KOPT-K1 (cell line): ENCODE measurements around the gene MAIP1.

ENCODE experiments used
- H3K27ac ChIP-seq: fragments of 200-600 bp; sonication (generic); 2 replicates; pipeline ENCODE4 v1.5.1; 2016; ENCODE audit warnings: antibody characterized with exemption, mild to moderate bottlenecking, low read depth, low read length; ENCODE audit not compliant: poor library complexity, severe bottlenecking
- H3K36me3 ChIP-seq: fragments of 200-600 bp; sonication (generic); 2 replicates; pipeline ENCODE4 v1.5.1; 2017; ENCODE audit warnings: antibody characterized with exemption, mild to moderate bottlenecking, low read length, moderate library complexity; ENCODE audit not compliant: insufficient read depth
- H3K9me3 ChIP-seq: fragments of 200-600 bp; sonication (generic); 2 replicates; pipeline ENCODE4 v1.5.1; 2017; ENCODE audit warnings: antibody characterized with exemption, low read length, mild to moderate bottlenecking; ENCODE audit not compliant: insufficient read depth, poor library complexity, severe bottlenecking

Gene MAIP1

DNA sequence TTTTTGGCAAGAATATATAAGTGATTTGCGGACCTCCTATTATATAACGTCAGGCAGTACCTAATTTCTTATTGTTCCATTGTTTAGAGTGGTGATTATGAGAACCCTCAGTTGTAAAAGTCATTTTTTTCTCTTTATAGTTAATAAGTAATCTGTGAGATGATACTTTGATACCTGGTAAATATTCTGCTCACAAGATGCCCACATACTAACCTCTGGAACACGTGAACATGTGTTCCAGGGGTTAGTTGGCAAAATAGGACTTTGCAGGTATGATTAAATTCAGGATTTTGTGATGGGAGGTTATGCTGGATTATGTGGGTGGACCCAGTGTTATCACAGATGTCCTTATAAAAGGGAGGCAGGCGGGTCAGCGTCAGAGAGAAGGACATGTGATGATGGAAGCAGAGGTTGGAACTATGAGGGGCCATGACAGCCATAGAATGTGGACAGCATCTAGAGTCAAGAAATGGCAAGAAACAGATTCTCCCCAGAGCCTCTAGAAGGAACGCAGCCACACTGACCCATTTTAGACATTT lies 16.8 kb downstream of the MAIP1 start:
- H3K27ac ChIP-seq: no peak overlapping the region
- H3K9me3 ChIP-seq: no peaks in the 10 kb centered on the region
- peaks cover 25% of the 10 kb centered on the region for H3K36me3 ChIP-seq

- Histone ChIP-seq H3K36me3 (peaks cover 10% of the 10 kb centered on the region), H3K9me3 (no peaks in the 10 kb centered on the region), H3K27ac (no peak overlapping the region)
Measured at GRCh38 chr2:199973703-199974102, 18.3 kb downstream of the MAIP1 start.

GRCh38 chr2:199975273-199975895 lies 20.0 kb downstream of the MAIP1 start:
- H3K9me3 ChIP-seq: no peaks in the 10 kb centered on the region
- no peaks in the 10 kb centered on the region; the same call in 1 of the 2 replicates for H3K36me3 ChIP-seq
- H3K27ac ChIP-seq: no peak overlapping the region

- no peak overlapping the region for H3K27ac ChIP-seq
- no peaks in the 10 kb centered on the region for H3K36me3 ChIP-seq
- H3K9me3 ChIP-seq: no peaks in the 10 kb centered on the region
Measured at GRCh38 chr2:199977984-199978415, 22.6 kb downstream of the MAIP1 start.

- Histone ChIP-seq H3K36me3 (no peaks in the 10 kb centered on the region), H3K9me3 (no peaks in the 10 kb centered on the region), H3K27ac (no peak overlapping the region)
Measured at GRCh38 chr2:199979398-199979797, 24.0 kb downstream of the MAIP1 start.

DNA sequence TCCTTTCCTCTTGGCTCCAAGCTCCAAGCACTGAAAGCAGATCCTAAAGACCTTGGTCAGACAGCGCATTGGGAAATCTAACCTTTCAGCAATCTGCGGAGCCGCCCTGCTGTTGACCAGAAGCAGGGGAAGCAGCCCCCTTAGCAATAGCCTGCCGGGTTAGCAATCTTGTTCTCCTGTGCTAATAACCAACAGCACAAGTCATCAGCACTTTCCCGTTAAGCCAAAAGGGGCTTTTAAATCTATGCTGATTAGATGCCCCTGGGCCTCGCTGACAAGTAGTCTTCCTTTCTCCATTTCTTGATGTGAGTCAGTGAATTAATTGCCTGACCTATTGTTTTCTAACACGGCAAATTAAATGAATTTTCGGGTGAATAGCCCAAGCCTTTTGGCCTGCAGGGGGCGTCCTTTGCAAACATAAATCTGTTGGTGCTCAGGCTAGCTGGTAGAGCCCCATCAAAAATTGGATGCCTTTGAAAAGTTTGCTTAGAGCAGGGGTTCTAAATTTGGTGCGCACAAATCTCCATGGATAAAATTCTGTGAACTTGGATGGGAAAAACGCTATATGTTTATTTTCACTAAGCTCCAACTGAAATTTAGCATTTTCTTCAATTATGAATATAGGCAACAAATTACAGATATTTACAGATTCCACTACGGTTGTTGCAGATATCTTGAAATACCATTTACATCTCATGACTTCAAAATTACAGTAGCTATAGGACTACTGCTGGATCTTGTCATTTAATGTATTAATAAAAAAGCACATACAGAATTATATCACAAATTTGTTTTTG lies 24.6 kb downstream of the MAIP1 start:
- H3K27ac ChIP-seq: no peak overlapping the region
- no peaks in the 10 kb centered on the region for H3K9me3 ChIP-seq
- no peaks in the 10 kb centered on the region for H3K36me3 ChIP-seq

- Histone ChIP-seq H3K27ac (no peak overlapping the region), H3K36me3 (no peaks in the 10 kb centered on the region), H3K9me3 (no peaks in the 10 kb centered on the region)
Measured at GRCh38 chr2:199982126-199982843, 26.9 kb downstream of the MAIP1 start.

- no peak overlapping the region for H3K27ac ChIP-seq
- H3K9me3 ChIP-seq: no peaks in the 10 kb centered on the region
- no peaks in the 10 kb centered on the region for H3K36me3 ChIP-seq
Measured at GRCh38 chr2:199983534-199983933, 28.2 kb downstream of the MAIP1 start.

GRCh38 chr2:199984159-199984558 lies 28.8 kb downstream of the MAIP1 start:
- Histone ChIP-seq H3K36me3 (no peaks in the 10 kb centered on the region), H3K9me3 (no peaks in the 10 kb centered on the region), H3K27ac (no peak overlapping the region)

GRCh38 chr2:199984755-199985154 lies 29.4 kb downstream of the MAIP1 start:
- H3K27ac ChIP-seq: no peak overlapping the region
- H3K9me3 ChIP-seq: no peaks in the 10 kb centered on the region
- no peaks in the 10 kb centered on the region for H3K36me3 ChIP-seq

DNA sequence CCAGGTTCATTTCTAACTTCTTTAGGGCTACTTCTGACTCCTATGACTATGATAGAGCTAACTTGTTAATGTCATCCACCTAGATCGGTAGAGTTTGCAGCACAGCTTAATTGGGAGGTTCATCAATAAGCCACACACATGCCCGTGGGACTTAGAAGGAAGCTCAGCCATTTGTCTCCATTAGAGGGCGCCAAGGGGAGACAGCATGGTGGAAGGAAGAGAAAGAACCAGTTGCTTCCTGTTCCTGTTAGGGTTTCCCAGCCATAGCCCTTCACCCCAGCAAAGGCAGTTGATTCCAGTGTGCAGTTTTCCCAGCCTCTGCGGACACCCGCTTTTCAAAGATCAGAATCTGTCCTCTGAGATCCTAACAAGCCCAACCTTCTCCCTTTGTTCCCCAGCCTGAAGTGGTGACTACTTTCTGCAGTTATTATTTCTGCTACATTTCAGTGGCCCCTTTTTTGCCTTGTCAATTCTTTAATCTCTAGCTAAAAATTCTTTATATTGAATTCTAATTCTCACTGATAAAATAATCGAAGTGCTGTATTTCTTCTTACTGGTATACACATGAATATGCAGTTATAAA lies 30.3 kb downstream of the MAIP1 start:
- Histone ChIP-seq H3K9me3 (no peaks in the 10 kb centered on the region), H3K36me3 (no peaks in the 10 kb centered on the region), H3K27ac (no peak overlapping the region)

GRCh38 chr2:199987586-199987985 lies 32.2 kb downstream of the MAIP1 start:
- Histone ChIP-seq H3K36me3 (no peaks in the 10 kb centered on the region), H3K9me3 (no peaks in the 10 kb centered on the region), H3K27ac (no peak overlapping the region)

GRCh38 chr2:199988151-199988550 lies 32.8 kb downstream of the MAIP1 start:
- H3K36me3 ChIP-seq: no peaks in the 10 kb centered on the region
- H3K27ac ChIP-seq: no peak overlapping the region
- no peaks in the 10 kb centered on the region for H3K9me3 ChIP-seq

GRCh38 chr2:199989822-199990221 lies 34.4 kb downstream of the MAIP1 start:
- no peaks in the 10 kb centered on the region for H3K36me3 ChIP-seq
- no peaks in the 10 kb centered on the region for H3K9me3 ChIP-seq
- no peak overlapping the region for H3K27ac ChIP-seq

DNA sequence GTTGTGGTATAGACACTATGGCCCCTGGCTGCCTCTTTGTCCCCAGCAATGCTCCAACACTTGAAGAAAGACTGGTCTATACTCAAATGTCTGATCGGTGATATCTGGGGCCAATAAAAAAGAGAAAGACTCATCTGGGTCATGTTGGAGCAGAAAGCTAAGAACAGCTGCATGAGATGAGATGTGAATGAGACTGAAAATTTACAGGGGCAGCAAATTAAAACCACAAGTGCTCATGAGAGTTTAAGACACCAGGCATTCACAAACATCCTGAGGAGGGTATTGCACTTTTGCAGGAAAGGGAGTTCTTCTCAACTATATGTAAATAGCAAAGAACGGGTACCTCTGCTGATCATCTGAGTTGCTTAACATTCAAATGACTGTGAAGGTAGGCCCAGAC lies 36.3 kb downstream of the MAIP1 start:
- Histone ChIP-seq H3K9me3 (no peaks in the 10 kb centered on the region), H3K36me3 (no peaks in the 10 kb centered on the region), H3K27ac (no peak overlapping the region)
